HG02840 (cell line): Measurements from ENCODE around the gene PTPRM.
"Not testable (repeated sequence)": the region's sequence is repeated elsewhere in the genome, so short reads cannot be mapped to it uniquely, and the experiment has no call there.

Experiments
- ATAC-seq: cut with Tn5 transposase; IDR thresholded peaks from one replicate; pipeline ENCODE4 v1.9.1; 2021; ENCODE audit warnings: mild to moderate bottlenecking, moderate library complexity, moderate number of reproducible peaks; ENCODE audit not compliant: unreplicated experiment, low FRiP score

The PTPRM gene

DNA sequence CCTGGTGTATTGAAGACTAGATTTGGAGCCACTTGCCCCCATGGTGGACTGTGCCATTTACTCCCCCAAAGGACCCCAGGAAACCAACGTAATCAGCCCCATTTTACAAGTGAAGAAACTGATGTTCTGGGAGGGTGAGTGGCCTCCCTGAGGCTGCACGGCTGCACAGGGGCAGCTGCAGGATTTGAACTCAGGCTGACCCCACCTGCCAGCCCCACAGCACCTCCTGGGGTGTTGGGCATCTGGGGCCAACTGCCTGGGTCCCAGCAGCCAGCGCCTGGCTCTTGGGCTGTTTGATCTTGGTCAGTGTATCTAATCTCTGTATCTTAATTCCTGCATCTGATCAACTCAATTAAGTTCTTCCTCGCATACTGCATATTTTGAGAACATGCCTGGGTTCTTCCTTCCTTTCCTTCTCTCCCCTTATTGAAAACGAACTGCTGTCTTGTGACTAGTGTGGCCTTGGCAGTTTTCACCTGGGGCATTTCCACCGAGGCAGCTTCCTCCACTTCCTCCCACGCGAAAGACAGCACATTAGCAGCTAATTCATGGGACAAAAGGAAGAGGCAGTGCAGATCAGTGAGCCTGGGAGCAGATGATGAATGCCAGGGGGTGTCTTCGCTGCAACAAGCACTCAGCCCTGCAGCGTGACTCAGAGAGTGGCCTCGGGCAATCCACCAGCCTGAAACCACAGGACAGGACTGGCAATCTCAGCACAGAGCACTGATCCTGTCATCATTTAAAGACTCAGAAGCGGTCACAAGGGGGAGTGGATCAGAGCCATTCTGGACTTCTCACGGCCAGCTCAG, 858.0 kb downstream of the PTPRM start:
- no peak for ATAC-seq

DNA sequence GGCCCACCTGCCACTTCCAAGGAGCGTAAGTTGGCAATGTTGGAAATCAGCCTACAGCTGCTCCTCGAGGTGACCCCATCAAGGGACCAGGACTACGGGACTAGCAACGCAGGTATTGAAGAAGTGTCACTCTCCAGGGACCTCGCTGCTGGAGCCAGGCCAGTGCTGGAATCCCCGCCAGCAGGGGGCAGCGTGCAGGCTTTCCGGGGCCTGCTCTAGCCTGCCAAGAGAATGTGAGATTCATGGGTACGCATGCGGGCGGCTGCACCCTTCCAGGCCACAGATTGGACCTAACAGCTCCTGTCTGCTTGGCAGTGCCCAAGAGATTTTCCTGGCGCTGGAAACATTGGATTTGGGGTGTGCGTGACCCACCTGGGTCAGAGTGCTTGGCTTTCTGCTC, 859.3 kb downstream of the PTPRM start:
- no peak for ATAC-seq

DNA sequence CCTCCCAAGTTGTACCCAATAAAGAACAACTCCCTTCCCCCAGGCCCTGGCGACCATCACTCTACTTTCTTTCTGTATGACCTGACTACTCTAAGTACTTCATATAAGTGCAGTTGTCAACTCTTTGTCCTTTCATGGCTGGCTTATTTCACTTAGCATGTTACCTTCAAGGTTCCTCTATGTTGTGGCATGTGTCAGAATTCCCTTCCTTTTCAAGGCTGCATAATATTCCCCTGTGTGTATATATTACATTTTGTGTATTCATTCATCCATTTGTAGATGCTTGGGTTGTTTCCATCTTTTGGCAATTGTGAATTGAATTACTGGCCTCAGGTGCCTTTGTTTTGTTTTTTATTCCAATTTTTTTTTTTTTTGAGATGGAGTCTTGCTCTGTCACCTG, 860.2 kb downstream of the PTPRM start:
- no peak for ATAC-seq

DNA sequence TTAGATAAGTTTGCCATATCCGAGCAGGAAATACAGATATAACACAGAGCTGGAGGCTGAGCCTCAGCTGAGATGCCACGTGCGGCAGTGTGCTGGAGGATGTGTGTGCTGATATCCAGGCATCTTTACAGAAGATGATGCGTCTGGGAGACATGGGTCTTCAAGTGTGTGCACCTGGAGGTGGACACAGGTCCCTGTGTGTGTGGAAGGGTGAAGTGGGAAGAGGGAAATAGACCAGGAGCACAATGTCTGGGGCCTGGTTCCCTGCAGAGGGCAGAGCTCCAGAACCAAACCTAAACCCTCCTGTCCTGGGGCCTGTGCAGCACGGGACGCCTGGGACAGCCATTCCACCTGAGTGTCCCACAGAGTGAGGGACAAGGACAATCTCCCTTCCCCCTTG, 861.8 kb downstream of the PTPRM start:
- ATAC-seq = no peak

DNA sequence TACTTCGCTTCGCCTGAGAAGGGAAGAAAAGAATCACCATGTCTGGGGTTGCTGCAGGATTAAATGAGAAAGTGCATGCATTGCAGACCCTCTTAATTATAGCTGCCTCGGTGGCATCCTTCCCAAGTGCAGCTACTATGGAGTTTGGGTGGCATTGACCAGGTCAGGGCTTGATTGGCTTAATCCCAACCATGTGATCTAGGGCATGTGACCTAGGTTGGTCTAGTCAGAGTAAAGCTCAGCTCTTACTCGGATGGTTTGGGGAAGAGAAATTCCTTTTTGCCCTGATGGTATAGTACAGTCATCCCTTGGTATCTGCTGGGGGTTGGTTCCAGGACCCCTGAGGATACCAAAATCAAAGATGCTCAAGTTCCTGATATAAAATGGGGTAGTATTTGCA, 863.9 kb downstream of the PTPRM start:
- ATAC-seq = no peak

DNA sequence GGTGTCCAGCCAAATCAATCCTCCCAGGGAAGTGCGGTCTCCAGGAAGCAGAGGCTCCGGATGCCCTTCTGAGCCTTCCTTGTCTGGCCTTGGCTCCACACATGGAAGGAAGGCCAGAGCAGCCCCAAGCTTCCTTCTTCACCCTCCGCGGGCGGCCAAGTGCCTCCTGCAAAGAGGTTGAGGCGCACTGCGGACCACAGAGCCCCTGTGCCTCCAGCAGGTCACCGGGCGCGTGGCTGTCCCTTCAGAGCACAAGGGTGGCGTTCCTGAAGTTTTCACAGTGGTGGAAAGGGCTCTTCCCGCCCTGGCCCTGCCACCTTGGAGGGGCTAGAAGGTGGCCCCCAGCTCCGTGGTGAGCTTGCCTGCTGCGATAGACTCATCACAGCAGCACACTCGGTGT, 866.2 kb downstream of the PTPRM start:
- no peak for ATAC-seq

DNA sequence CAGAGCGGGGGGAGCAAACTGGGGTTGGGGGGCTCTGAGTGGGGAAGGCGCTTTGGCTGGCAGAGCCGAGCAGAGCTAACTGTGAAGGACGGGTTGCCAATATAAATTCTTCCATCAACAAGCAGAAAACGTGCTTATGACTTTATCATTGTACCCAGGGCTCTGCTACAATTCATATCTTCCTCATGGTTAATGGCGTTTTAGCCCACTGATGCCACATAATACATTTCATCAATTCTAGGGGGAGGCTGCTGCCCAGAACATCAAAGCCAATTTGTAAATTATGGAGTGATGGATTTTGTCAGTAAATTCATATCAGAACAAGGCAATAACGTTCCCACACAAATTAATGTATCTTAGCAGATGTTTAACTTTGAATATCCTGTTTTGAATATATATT, 866.7 kb downstream of the PTPRM start:
- no peak for ATAC-seq

DNA sequence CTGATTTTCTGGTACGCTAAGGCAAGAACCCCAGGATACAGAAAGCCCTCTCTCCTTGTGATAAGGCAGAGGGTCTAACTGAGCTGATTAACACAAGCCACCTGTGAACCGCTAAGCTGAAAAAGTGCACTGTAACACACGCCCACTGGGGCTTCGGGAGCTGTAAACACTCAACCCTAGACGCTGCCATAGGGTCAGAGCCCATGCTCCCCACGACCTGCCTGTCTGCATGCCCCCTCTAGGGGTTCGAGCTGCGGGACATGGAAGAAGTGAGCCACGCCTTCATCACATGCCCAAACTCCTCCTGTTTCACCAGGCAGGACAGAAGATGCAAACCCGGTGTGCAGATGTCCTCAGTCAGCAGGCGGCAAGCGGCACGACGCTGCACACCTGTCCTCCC, 868.3 kb downstream of the PTPRM start:
- no peak for ATAC-seq

DNA sequence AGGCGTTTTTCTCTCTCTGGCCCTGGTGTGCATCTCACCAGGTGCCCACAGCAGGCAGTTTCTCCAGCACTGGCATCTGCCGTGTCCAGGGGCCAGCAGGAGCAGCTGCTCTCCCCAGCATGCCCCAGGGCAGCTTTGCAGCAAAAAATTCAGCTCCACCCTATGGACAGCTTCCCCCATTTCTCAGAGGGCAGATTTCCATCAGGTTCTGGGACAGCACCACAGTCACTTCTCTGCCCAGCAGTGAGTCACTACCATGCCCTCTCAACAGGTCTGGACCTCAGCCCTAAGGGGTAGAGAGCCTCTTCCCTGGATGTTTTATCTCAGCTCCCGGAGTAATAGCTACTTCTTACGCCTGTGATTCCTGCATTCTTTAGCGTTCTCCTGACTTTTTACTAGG, 871.9 kb downstream of the PTPRM start:
- no peak for ATAC-seq

DNA sequence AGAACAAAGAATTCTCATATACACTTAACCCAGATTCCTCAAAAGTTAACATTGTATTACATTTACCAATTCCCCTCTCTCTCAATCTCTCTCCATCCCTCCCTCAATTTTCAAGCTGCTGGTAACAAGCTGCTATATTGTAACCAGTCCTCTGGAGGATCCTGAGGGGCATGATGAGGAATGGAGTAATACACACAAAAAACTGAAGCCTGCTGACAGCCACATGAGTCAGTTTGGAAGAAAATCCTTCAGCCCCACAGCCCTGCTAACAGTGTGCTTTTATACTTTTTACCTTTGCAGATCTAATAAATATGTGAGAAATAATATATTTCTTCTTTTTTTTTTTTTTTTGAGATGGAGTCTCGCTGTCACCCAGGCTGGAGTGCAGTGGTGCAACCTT, 876.4 kb downstream of the PTPRM start:
- ATAC-seq = no peak

DNA sequence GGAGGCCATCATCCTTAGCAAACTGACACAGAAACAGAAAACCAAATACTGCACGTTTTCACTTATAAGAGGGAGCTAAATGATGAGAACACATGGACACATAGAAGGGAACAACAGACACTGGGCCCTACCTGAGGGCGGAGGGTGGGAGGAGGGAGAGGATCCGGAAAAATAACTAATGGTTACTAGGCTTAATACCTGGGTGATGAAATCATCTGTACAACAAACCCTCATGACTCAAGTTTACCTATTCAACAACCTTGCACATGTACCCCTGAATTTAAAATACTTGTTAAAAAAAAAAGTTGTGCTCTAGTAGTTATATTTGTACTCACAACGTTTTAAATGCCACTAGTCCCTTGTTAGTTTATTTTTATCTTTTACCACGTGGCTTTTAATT, 879.8 kb downstream of the PTPRM start:
- not testable (repeated sequence) for ATAC-seq

DNA sequence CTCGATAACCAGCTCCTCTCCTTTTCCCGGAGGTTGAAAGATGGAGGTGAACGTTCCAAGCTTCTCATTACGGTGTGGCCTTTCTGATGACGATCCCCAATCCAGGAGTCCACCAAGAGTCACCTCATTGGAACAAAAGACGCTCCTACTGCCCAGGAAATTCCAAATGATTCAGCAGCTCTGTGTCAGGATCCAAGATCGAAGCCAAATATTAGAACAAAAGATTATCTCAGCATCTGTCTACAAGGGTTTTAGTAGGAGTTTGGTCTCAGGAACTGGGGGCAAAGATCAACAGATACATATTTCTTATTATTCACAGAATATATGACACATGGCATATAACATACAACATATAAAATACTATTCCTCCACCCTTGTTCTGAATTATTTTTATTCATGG, 881.0 kb downstream of the PTPRM start:
- no peak for ATAC-seq

DNA sequence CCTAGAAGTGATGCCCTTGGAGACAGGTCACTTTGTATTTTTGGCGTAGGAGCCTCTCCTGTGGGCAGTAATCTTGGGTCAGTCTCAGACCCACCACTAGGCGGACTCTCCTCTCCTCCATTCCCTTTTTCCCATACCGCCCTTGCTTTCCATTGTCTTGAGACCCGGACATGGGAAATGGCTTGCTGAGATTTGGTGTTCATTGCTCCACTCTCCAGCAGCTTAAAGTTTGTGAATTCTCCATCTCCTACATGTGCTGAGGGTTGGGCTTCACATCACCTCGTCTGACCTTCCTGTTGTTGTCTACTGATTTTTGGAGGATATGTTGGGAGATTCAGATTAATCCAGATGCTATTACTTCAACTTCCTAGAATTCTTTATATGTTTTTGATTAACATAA, 882.9 kb downstream of the PTPRM start:
- no peak for ATAC-seq

DNA sequence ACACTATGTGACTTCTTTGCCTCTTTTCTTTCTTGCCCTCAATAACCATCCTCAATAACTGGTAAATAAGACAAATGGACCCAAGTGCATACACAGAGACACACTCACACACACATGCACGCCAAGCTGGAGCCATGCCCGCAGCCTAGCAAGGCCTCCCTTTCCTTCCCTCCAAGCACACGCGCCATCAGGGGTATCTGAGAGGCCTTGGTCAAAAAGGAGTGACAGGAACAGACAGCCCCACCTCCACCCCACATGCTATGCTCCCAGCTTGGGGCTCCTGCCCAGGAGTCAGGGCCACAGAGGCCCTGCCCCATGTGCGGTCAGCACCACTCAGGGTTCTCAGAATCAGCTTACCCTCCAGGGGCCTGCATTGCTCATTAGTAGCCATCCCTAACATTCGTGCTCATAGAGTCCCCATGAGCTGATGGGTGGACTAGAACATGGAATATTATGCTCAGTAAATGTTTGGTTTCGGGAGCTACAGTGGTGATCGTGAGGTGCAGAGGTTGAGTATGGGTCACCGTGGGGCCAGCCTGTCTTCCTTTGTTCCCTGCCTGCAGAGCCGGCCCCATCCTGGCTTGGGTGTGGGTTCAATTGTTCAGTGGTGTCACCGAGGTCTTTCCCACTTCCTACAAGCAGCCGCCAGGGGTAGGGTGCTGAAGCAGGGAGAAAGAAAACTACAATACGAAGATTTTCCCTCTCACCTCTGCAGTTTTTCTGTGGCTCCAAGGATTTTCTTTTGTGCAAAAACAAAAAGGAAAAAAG, 884.0 kb downstream of the PTPRM start:
- no peak for ATAC-seq

DNA sequence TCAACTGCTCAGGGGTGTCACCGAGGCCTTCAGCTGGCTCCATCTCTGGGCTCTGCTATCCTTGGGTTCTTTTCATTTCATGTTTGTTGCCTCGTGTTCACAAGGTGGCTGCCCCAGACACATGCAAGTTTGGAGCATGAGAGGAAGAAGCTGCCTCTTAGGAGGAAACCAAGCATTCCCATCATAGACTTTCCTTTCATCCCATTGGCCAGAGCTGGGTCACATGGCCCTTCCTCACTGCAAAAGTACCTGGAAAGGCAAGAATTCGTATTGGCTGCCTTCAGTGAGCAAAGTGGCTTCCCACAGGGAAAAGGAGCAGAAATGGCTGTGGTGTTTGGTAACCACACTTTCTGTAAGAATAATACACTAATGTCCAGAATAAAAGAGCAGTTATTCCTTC, 886.4 kb downstream of the PTPRM start:
- no peak for ATAC-seq

DNA sequence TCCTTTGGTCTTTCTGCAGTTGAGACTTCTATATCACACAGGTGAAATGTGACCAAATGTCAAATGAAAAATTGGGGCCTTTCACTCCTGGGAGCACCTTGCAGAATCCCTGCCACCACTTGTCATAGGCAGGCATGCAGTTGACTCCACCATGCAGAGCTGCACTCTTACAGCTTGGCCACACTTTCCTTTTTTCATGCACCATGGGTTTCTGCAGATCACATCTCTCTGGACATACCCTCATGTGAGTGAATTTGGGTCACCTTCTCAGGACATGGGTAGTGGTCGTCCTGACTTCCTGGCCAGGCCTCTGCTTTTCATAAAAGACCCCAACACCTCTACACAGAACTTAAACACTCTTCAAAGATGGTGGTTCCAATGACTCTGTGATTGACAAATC, 887.0 kb downstream of the PTPRM start:
- ATAC-seq = no peak

DNA sequence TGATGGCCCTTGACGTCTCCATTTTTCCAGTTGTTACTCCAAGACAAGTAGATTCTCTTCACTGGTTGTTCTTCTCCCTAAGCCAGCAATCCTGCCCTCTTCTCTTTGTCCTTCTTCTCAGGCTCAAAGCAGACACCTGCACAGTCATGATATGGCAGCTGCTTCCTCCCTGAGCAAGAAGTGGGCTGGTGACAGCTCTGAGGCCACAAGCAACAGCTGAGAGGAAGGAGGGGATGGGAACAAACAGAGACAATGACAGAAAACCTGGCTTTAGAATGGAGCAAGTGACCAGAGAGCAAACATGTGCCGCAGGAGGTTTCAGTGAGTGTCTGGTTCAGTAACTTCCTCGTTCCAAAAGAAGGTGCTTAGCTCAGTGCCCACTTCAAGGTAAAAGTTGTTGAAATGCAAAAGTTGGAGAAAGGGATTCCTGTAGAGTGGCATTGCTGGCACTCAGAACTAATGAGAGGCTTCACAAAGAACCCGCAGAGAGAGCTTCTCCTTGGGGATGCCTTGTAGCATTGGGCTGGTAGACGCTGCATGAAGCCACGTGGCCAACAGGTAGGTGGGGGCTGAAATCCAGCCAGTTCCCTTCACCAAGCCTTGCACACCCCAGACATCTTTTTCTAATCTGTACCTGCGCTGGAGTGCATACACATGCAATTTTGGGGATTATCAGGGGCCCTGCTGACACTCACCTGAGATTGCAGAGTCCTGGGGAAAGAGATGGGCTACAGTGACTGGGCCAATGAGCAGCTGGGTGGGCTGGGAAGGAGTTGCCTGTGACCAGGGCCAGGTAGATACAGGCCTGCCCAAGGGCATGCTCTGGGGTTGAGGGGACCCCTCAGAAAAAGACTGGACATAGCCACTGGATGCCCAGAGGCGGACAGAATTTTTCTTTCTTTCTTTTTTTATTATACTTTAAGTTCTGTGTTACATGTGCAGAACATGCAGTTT, 888.8 kb downstream of the PTPRM start:
- ATAC-seq = no peak
